Mucosa of descending colon (tissue), 3 donors: Measurements from ENCODE around the gene CLCNKA. TPM values are rescaled to one million over a fixed set of nuclear protein-coding genes. Genes with fewer than 3 reads are reported as not detected.
A peak's percentile ranks its signal among the peaks of the same experiment; 100 is the strongest.

Experiments
- ATAC-seq: fragments of 200-7000 bp; cut with Tn5 transposase; one replicate; pipeline ENCODE4 v1.9.1; 2020; ENCODE audit warnings: mild to moderate bottlenecking, moderate library complexity
- DNase-seq, 3 donors: peaks; one replicate each; pipeline ENCODE4 v3.0.0-alpha.2; 2020
- H3K36me3 ChIP-seq: fragments of 200-600 bp; one replicate; pipeline ENCODE4 v1.8.0; 2021; ENCODE audit warnings: low read depth, mild to moderate bottlenecking
- H3K4me1 ChIP-seq: fragments of 200-600 bp; one replicate; pipeline ENCODE4 v1.8.0; 2021; ENCODE audit warnings: low read depth, mild to moderate bottlenecking
- H3K4me3 ChIP-seq: fragments of 200-600 bp; one replicate; pipeline ENCODE4 v1.8.0; 2021; ENCODE audit warnings: mild to moderate bottlenecking
- H3K9me3 ChIP-seq: fragments of 200-600 bp; one replicate; pipeline ENCODE4 v1.8.0; 2021; ENCODE audit warnings: mild to moderate bottlenecking
- CTCF ChIP-seq: fragments of 200-600 bp; IDR thresholded peaks from one replicate; pipeline ENCODE4 v1.8.0; 2022; ENCODE audit warnings: antibody characterized with exemption, mild to moderate bottlenecking
- intact Hi-C, 2 donors: fragments of 100-400 bp; cut with DNase I in 1 of 2; cut with micrococcal nuclease in 1 of 2; formaldehyde crosslinking; loops; one replicate each; pipeline versions ENCODE4 v1.11.0 to v1.11.1; 2022; cut with DNase I, micrococcal nuclease
- total RNA-seq, 3 donors: library from RNA; stranded (reverse); fragmentation: NEBNext Ultra II Directional in 2 of 3; extraction: Animal tissue kit (Norgen Biotek cat#: 25700) in 2 of 3; gene quantifications; one replicate each; pipeline versions ENCODE4 v1.2.1 to v1.2.4, GENCODE V29; 2021 to 2023
- donor health status: DM: no; HTN: no; CAD: no; lungs with moderate emphysema.
- donor health status: DM: no; HTN: no; CAD: no.
- donor health status: DM: no; HTN: yes; CAD: no.

CLCNKA gene
- total RNA-seq, 3 donors from 2014 or later = 1.3 to 3.4 TPM; not detected in 1

GRCh38 chr1:16012590-16013219 is 9.1 kb upstream of the CLCNKA start:
- ATAC-seq (peak; percentile 74), DNase-seq (peak; percentile 54 to 82 (median 79))
- H3K9me3 ChIP-seq = no peaks in the 10 kb centered on the region
- H3K4me1 ChIP-seq = peaks cover 16% of the 10 kb centered on the region
- H3K36me3 ChIP-seq = no peaks in the 10 kb centered on the region
- intact Hi-C loops = no loop called here
- H3K4me3 ChIP-seq = no peak overlapping the region
- no peak for TF ChIP-seq CTCF

- TF ChIP-seq CTCF = no peak
- DNase-seq (peak; percentile 19 to 76 (median 68)), ATAC-seq (peak; percentile 72)
- H3K4me1 ChIP-seq = peaks cover 16% of the 10 kb centered on the region
- intact Hi-C loops = no loop called here
- H3K36me3 ChIP-seq = no peaks in the 10 kb centered on the region
- no peak overlapping the region for H3K4me3 ChIP-seq
- no peaks in the 10 kb centered on the region for H3K9me3 ChIP-seq
Observed at GRCh38 chr1:16013220-16013907, 8.5 kb upstream of the CLCNKA start.

GRCh38 chr1:16013908-16014258 is 8.0 kb upstream of the CLCNKA start:
- no peaks in the 10 kb centered on the region for H3K9me3 ChIP-seq
- TF ChIP-seq CTCF = no peak
- intact Hi-C loops = no loop called here
- H3K36me3 ChIP-seq = no peaks in the 10 kb centered on the region
- no peak overlapping the region for H3K4me3 ChIP-seq
- DNase-seq (no peak), ATAC-seq (peak; percentile 4)
- H3K4me1 ChIP-seq = peaks cover 16% of the 10 kb centered on the region

- TF ChIP-seq CTCF = no peak
- DNase-seq (no peak), ATAC-seq (no peak)
- H3K4me3 ChIP-seq = no peak overlapping the region
- intact Hi-C loops = no loop called here
- no peaks in the 10 kb centered on the region for H3K9me3 ChIP-seq
- H3K4me1 ChIP-seq = peaks cover 16% of the 10 kb centered on the region
- no peaks in the 10 kb centered on the region for H3K36me3 ChIP-seq
Observed at GRCh38 chr1:16014509-16015482, 7.0 kb upstream of the CLCNKA start.

GRCh38 chr1:16015491-16015890 is 6.3 kb upstream of the CLCNKA start:
- DNase-seq (no peak), ATAC-seq (no peak)
- peaks cover 16% of the 10 kb centered on the region for H3K4me1 ChIP-seq
- H3K9me3 ChIP-seq = no peaks in the 10 kb centered on the region
- no peaks in the 10 kb centered on the region for H3K36me3 ChIP-seq
- intact Hi-C loops = no loop called here
- TF ChIP-seq CTCF = no peak
- H3K4me3 ChIP-seq = no peak overlapping the region
